ENCODE results near the gene TPMT.
A peak's percentile ranks its signal among the peaks of the same experiment; 100 is the strongest.

TPMT gene

DNA sequence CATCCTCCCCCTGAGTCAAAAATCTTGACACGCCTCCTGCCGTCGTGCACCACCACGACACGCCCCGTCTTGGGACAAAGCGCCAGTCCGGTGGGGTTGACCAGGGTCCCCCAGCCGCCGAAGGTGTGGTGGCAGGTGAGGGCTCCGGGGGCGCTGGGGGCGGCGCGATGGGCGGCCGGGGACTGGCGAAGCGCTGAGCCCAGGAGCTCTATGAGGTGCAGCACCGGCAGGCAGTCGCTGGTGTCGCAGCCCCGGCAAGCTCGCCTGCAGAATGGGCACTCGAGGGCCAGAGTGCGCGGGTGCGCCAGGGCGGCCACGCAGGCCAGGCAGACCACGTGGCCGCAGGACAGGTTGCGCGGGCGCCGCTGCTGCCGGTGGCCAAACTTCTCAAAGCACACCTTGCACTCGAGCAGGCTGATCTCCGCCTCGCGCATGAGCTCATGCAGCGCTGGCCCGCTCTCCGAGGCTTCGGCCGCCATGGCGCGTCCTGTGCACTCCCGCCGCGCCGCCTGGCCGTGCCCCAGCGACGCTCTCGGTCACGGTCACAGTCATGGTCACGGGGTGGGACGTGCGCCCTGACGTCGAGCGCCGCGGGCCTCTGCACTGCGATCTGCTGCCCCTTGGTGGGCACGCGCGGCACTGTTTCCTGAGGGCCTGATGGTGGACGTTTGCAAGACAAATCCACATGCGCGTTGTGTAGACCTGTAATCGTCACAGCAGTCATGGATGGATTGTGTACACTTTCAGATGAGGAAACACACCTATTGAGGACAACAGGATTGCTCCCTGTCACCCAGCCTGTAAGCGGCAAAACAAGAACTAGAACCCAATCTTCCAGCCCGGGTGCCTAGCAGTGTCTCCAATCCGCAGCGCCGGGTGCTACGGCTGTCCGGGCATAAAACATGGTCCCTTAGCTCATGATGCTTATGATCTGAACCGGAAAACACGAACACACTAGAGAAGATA, 32.5 kb downstream of the TPMT start, which contains the start of gene NHLRC1:
TSS of gene NHLRC1 (minus strand) at position 550 of the 966 bp plus-strand sequence. CDS start at position 479, 71 bp downstream.
- peak; percentile 85 to 96 (median 92) for DNase-seq
- intact Hi-C loops (cut with DNase I) = loop anchor here (5.0 to 10.0 kb wide), 4 partner anchors 135 to 538 kb away; partner anchors contain the start of genes KIF13A and NUP153

DNA sequence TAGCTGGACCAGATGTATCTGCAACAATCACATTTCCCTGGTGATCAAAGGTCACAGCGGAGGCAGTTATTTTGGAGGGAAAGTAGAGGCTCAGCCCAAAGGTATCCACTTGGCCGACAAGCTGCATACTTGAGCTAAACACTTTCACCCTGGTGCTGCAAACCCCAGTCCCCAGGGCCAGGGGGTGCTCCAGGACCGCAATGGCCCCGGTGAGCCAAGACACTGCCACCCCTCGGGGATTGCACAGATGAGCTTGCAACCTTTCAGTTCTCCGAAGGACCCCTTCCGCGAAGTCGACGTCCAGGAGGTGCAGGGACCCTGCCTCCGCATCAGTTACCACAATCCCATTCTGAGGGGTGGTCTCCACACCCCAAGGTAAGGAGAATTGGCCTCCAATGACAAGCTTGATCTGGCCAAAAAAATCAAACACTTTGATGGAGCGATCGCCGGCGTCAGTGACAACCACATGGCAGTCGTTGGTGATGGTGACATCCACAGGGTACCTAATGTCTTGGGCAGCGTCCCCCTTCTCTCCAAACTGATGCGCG, 33.2 kb downstream of the TPMT start:
- intact Hi-C loops (cut with DNase I) = loop anchor here (5.0 to 10.0 kb wide), 4 partner anchors 134 to 537 kb away; partner anchors contain the start of genes KIF13A and NUP153
- peak in 3 of 42 donors; percentile 7 to 15 (median 10) for DNase-seq

DNA sequence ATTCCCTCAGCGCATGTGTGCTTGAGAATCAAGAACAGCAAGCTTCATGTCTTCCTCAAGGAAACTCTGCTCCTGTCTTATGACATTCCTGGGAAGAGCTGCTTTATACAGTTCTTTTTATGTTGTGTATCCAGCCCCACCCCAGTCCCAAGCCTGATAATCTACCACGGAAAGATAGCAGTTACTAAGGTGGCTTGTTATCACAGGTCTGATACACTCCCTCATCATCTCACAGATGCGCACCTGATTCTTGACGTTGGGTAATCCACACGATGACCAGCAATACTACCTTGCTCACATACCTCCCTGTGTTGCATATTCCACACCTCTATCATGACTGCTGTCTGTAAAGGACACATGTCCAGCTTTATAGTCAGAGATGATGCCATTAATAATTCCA, 35.6 kb downstream of the TPMT start:
- intact Hi-C loops (cut with DNase I) = no loop called here
- no peak for DNase-seq

DNA sequence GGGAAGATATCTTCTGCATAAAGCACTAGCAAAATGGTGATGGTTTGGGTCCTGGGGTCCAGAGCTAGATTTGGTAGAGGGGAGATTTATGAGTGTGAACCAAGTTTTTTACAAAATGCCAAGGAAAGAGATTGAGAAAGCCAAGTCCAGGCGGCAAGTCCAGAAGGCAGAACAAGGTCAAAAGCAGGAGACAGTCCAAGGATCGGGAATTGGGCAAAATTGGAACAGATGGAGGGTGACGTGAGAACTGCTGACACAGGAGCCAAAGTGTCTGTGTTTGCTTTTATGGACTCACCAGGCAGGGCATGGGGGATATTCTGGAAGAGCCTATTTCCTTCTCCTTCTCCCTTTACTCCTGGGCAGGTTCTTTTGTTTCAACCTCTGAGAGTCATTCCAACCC, 36.5 kb downstream of the TPMT start:
- intact Hi-C loops (cut with DNase I) = no loop called here
- no peak for DNase-seq

DNA sequence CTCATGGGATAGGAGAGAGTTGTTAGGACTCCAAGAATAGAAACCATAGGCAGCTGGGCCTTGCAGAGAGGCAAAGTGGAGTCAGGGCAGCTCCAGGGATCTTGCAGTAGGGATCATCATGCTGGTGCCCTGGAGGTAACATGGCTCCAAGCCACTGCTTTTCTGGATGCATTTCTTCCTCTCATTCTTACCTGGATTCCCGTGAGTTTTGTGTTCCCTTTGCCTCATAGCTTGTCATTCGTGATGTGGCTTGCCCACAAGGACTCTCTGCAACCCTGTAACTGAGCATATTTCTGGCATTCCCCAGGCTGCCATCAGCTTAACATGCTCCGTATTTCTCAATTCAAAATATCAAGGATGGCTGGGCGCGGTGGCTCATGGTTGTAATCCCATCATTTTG, 37.7 kb downstream of the TPMT start:
- intact Hi-C loops (cut with DNase I) = no loop called here
- DNase-seq = no peak

DNA sequence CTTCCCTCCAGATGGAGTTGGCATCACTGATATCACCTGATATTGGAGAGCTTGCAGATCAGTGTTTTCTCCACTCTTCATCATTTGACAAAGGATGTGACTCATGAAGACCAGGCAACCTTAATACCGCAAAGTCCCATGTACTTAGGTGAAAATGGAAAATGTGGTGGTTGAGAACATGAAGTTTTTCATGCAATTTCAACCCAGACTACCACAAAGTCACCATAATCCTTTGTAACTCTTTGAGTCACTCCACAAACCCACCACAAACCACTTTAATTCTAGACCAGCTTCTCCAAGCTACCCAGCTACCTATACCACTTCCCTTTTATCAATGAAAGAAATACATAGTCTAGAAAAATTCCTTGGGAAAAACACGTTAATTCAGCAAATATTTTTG, 39.5 kb downstream of the TPMT start:
- DNase-seq = no peak
- intact Hi-C loops (cut with DNase I) = no loop called here

DNA sequence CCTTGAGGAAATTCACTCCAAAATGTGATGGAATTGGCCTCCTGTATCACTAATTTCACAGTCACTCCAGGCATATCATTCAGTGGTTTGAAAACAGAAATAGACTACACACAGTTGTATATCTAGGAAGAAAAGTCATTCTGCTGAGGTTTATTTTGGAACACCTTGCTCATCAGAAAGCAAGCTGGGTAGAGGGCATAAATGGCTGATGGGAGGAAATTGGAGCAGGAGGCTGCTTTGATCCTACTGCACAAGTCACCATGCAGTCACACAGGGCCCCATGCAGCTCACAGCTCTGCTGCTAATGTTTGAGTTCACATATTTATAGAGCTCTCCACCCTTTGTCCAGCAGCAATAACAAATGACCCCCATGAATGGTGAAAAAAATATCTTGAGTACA, 44.7 kb downstream of the TPMT start:
- intact Hi-C loops (cut with DNase I) = no loop called here
- DNase-seq = no peak

DNA sequence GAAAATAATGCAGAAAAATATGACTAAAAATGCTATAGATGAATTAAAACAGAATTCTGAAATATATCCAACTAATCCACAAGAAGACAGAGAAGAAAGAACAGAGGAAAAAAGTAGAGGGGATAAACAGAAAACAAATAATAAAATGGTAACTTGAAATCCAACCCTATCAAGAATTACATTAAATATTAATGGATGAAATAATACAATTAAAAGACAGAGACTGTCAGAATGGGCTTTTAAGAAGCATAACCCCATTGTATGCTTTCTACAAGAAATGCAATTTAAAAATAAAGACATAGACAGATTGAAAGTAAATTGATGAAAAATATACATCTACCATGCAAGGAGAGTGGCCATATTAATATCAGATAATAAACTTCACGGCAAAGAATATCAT, 47.8 kb downstream of the TPMT start:
- DNase-seq = no peak
- intact Hi-C loops (cut with DNase I) = no loop called here

DNA sequence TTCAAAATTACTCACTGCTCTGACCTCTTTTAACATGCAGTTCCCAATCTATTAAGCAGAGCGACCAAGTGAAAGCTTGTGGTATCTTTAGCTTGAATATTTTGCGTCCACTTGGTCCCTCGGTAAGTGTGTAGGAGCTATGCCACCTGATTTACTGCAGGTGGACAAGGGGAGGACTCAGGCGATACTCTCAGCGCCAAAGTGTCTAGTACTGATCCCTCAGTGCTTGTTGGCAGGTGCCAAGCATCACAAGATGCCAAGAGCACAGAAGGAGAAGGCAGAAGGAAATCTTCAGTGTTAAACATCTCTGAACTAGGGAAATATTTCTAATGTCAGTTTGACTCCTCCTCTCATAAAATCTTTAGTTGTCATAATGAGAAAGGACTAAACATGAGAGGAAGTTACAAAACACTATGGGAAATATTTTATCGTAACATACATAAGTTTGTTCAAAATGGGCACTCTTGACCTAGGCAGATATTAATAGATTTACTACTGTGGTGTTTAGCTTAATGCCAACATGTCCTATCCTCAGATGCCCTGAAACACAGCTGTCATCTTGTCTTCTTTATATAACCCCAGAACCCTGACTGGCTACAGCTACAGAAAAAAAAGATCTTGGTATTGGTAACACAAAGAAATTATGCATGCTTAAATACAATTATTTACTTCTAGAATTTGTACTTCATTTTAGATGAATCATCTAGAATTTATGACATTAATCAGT, 51.9 kb downstream of the TPMT start:
- no peak for DNase-seq
- intact Hi-C loops (cut with DNase I) = no loop called here

DNA sequence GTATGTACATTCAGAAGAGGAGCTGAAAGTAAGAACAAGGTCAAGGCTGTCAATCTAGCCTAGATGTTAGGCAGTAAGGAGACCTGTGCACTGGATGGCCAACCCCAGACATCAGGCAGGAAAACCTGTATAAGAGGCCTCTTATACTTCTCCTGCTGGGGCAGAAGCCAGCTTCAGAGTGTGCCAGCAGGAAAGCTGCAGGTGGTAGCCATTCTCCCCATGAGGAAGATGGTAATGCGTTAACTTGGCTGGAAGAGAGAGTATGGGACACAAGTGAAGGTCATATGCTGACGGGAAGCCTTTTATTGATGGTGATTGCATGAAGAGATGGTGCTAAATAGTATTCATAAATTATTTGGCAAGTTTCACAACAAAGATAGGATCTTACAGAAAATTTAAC, 53.0 kb downstream of the TPMT start:
- intact Hi-C loops (cut with DNase I) = no loop called here
- DNase-seq = no peak

DNA sequence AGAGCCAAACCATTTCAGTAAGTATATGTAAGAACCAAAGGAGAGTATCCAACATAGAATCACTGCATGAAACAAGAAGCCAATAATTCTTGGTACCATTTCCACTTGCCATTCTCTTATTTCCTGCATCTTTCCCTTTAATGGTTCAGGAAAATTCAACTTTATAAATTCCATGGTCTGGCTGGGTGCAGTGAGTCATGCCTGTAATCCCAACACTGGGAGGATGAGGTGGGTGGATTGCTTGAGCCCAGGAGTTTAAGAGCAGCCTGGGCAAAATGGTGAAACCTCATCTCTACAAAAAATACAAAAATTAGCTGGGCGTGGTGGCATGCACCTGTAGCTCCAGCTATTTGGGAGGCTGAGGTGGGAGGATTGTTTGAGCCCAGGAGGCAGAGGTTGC, 53.6 kb downstream of the TPMT start:
- intact Hi-C loops (cut with DNase I) = no loop called here
- no peak for DNase-seq

DNA sequence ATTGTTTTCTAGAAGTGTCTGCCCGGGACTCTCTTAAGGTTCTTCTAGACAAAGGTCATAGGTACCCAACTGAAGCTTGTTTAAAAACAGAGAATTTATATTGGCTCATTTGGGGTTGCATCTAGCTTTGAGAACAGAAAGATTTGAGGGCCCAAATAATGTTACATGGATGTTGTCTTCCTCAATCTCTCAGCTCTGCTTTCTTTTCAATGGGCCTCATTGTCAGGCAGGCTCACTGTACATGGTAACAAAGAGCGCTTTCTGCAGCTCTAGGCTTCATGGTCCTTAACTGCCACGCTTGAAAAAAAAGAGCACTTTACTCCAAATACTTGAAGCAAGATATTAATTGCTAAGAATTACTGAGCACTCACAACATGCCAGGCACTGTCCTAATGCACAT, 54.6 kb downstream of the TPMT start:
- peak in 33 of 42 donors; percentile 4 to 82 (median 57) for DNase-seq
- intact Hi-C loops (cut with DNase I) = no loop called here

DNA sequence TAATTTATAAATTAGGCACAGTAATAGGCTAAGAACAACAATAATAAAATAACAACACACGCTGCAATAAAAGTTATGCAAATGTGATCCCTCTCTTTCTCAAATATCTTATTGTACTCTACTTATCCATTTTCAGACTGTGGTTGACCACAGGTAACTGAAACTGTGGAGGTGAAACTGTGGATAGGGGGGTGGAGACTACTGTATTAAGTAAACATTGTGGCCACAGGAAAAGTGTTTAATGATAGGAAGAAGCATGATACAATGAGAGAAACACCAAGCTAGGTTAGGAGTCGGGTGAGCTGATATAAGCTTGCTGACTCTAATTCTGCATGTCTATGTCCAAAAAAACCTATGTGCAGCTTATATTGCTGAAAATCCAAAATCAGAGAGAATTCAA, 55.4 kb downstream of the TPMT start:
- no peak for DNase-seq
- intact Hi-C loops (cut with DNase I) = no loop called here

DNA sequence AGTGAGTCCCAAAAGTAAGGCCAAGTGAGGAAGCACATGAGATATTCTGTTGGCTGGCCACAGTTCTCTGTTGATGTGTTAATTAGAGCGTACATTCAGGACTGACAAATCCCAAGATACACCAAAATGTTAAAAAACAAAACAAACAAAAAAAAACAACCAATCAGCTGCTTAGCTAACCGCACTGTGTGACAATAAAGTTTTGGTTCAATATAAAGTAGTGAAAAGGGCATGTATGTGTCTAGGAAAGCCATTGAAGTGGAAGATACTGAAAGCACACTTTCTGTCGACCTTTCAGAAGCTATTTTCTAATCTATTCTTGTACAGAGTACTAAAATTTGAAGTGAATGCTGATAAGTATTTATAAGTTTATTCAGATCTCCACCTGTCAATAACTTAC, 58.5 kb downstream of the TPMT start:
- intact Hi-C loops (cut with DNase I) = no loop called here
- no peak for DNase-seq

DNA sequence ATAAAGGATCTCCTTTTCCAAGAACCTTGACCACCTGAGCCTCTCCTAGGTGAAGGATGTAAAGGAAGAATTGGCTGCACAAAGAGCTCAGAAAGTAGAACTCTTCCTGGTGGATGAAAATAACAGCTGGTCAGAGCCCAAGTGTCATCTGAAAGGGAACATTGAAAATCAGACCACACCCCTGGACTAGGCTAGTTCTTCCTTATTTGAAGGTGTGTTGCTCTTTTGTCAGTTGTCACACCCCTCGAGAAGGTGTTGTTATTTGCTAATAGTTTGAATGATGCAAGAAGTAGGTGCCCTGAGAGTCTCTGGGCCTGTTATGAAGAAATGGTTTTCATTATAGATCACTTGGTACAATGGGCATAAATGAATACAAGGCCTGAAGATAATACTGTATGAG, 63.5 kb downstream of the TPMT start:
- intact Hi-C loops (cut with DNase I) = no loop called here
- DNase-seq = no peak

DNA sequence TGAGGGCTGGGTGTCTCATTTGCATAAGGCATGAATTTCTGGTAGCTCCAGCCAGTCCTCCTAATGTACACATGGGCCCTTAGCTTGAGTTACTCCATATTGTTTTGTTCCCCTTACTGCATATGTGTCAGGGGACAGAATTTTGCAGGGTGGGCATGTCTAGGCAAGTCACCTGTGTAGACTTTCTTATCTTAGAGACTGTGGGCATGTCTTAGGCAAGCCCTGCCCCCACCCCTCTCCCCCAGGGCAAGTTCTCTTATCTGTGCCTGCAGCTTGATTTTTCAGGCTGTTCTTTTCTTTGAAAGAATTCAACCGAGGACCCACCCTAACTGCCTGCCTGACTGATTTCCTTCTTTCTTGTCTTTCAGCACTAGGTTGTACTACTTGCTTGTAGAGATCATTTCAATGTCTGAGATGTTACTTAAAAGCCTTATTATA, 64.5 kb downstream of the TPMT start:
- DNase-seq = no peak
- intact Hi-C loops (cut with DNase I) = no loop called here

DNA sequence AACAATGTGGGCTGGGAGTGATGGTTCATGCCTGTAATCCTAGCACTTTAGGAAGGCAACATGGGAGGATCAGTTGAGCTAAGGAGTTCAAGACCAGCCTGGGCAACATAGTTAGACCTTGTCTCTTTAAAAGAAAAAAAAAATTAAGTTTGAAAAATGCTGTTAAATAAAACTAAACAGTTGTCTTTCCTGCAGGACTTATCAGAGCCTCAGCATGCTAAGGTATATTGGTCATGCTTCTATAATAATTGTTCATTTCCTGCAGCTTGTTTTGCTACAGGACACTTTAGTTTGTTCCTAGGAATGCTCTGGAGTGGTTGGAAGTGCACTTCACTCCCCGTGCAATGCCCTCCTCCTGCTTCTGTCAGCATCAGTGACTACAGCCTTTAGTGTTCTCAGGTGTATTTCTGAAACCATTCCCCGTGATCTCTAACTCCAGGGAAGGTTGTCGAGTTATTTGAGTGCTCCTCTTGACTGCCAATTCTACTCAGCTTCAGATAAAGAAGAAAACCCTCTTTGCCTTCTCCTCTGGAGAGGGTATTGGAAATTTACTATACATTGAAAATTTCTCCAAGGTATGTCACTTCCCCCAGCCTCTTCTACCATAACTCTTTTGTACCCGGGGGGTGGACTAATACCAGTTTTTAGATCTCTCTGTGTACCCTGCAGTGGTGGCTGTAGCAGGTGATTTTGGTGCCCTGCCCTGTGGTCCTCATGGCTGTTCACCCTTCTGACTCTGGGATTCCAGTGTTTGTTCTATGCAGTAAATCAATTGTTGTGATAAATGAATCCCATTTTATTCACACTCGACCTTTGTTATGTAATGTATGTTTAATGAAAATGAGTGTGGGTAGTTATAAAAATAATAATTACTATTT, 66.2 kb downstream of the TPMT start:
- no peak for DNase-seq
- intact Hi-C loops (cut with DNase I) = no loop called here

DNA sequence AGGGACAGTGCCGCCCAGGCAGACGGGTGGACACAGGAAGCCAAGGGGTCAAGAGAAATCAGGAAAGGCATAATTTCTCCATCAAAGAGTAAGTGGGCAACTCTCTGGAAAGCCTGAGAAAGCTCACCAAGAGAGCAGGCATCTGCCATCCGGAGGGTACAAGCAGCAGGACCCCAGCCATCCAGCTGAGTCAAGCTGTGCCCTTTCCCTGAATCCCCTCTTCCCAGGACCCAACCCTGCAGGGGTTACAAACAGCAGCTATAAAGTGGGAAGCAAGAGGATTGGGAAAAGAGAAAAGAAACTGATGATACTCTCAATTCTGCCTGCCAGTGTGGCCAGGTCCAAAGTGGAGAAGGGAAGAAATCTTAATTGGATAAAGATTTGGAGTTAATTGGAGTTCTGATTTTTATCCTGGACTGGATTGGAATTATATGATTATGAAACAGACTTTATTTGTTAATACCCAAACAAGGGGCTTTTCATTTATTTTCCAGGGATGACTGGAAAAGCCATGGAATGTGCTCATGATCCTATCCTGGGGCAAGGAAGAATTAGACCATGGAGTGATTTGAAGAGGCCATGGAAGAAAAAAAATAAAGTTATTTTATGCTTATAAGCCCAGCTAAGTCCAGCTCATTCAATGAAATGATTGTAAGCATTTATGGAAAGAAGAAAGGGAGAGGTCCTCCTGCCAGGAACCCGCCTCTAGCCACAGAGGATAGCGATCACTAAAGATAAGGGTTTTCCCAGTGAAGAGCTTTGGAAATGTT, 67.3 kb downstream of the TPMT start:
- intact Hi-C loops (cut with DNase I) = no loop called here
- DNase-seq = no peak
